ENCODE measurements around the gene UBE2J2.
"Not testable (repeated sequence)": the region's sequence is repeated elsewhere in the genome, so short reads cannot be mapped to it uniquely, and the experiment has no call there.

The UBE2J2 gene

GRCh38 chr1:1273512-1274298 lies at the start of gene UBE2J2:
Gene UBE2J2, minus strand, starts transcription at chr1:1273854. Its CDS starts 5,862 bp downstream, at chr1:1267992.
- peak; percentile 98 for DNase-seq (ENCODE audit: low spot score)

- no peak for DNase-seq (ENCODE audit: low spot score)
These were observed 49.3 kb upstream of the UBE2J2 start for GRCh38 chr1:1322952-1323351.

- DNase-seq (ENCODE audit: low spot score) = no peak
These were observed 48.8 kb upstream of the UBE2J2 start for GRCh38 chr1:1322418-1322817.

- DNase-seq (ENCODE audit: low spot score) = no peak
These were observed 47.8 kb upstream of the UBE2J2 start for GRCh38 chr1:1321477-1321876.

GRCh38 chr1:1320666-1321448 lies 47.2 kb upstream of the UBE2J2 start:
- DNase-seq (ENCODE audit: low spot score) = no peak

- no peak for DNase-seq (ENCODE audit: low spot score)
These were observed 45.9 kb upstream of the UBE2J2 start for GRCh38 chr1:1319646-1319941.

- no peak for DNase-seq (ENCODE audit: low spot score)
These were observed 45.4 kb upstream of the UBE2J2 start for GRCh38 chr1:1318777-1319645.

GRCh38 chr1:1318131-1318652 lies 44.5 kb upstream of the UBE2J2 start:
- no peak for DNase-seq (ENCODE audit: low spot score)

- DNase-seq (ENCODE audit: low spot score) = no peak
These were observed 43.8 kb upstream of the UBE2J2 start for GRCh38 chr1:1317420-1317819.

- not testable (repeated sequence) for DNase-seq (ENCODE audit: low spot score)
These were observed 42.5 kb upstream of the UBE2J2 start for GRCh38 chr1:1316199-1316598.

GRCh38 chr1:1315435-1315954 lies 41.8 kb upstream of the UBE2J2 start:
- DNase-seq (ENCODE audit: low spot score) = no peak

GRCh38 chr1:1314678-1315335 lies 41.2 kb upstream of the UBE2J2 start:
- no peak for DNase-seq (ENCODE audit: low spot score)

- no peak for DNase-seq (ENCODE audit: low spot score)
These were observed 40.6 kb upstream of the UBE2J2 start for GRCh38 chr1:1314237-1314586.

- no peak for DNase-seq (ENCODE audit: low spot score)
These were observed 40.0 kb upstream of the UBE2J2 start for GRCh38 chr1:1313500-1314236.

GRCh38 chr1:1312450-1313314 lies 39.0 kb upstream of the UBE2J2 start:
- no peak for DNase-seq (ENCODE audit: low spot score)

GRCh38 chr1:1311107-1312104 lies 37.8 kb upstream of the UBE2J2 start:
- no peak for DNase-seq (ENCODE audit: low spot score)

- no peak for DNase-seq (ENCODE audit: low spot score)
These were observed 36.9 kb upstream of the UBE2J2 start for GRCh38 chr1:1310476-1311053.

GRCh38 chr1:1310109-1310385 lies 36.4 kb upstream of the UBE2J2 start:
- no peak for DNase-seq (ENCODE audit: low spot score)

Measured in HuH-7 (cell line).